Measurements from ENCODE around the gene SBNO2. TPM values are rescaled to one million over a fixed set of nuclear protein-coding genes. Genes with fewer than 3 reads are reported as not detected.
A peak's percentile ranks its signal among the peaks of the same experiment; 100 is the strongest.

SBNO2 gene
- total and polyA plus RNA-seq, 9 of the 15 experiments (the other 6 are each of a cell fraction or from before 2014, with no cell fraction given): 0.01 to 46.2 (median 6.7) TPM

DNA sequence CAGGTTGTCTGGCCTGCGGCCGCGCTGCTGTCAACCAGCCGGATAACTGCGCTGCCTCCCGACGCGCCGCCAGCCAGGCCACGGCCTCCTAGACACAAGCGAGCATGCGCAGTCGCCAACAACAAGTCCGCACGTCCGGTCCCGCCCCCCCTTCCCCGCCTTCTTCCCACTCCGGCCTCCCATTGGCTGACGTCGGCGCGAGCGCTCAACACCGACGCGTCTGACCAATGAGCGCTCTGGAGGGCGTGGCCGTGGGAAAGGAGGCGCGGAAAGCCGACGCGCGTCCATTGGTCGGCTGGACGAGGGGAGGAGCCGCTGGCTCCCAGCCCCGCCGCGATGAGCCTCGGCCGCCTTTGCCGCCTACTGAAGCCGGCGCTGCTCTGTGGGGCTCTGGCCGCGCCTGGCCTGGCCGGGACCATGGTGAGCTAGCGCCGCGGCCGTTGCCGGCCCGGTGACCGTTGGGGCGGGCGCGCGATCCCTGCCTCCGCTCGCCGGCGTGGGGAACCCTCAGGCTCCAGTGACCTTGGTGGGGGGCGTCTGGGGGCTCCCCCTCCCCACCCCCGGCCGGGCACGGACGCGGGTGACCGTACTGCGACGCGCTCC is 70.3 kb downstream of the SBNO2 start, which contains the start of gene GPX4 (continued):
- TF ChIP-seq MTA3 (IDR thresholded peaks at IDR 0.05; ENCODE audit: borderline replicate concordance) (peak; percentile 89; the same call in 1 of the 2 replicates), GATAD2B (IDR thresholded peaks at IDR 0.05; ENCODE audit: borderline replicate concordance) (no peak), U2AF2 (optimal IDR thresholded peaks at IDR 0.05; ENCODE audit: low read depth, low read length) (no peak), FOXP1 (CRISPR knock-in tag; IDR thresholded peaks at IDR 0.05) (no peak; the same call in 1 of the 2 replicates), ZNF586 (CRISPR knock-in tag; conservative IDR thresholded peaks at IDR 0.05) (no peak), ILK (tag; IDR thresholded peaks at IDR 0.05; ENCODE audit: borderline replicate concordance, low read depth) (no peak), BRD4 (IDR thresholded peaks at IDR 0.05) (no peak), ZSCAN32 (CRISPR knock-in tag; IDR thresholded peaks at IDR 0.05) (no peak), ZNF354B (CRISPR knock-in tag; IDR thresholded peaks at IDR 0.05) (no peak), POLR2G (IDR thresholded peaks at IDR 0.05; ENCODE audit: low read depth, low read length) (peak; percentile 100), FOS (IDR thresholded peaks at IDR 0.05; ENCODE audit: extremely low read depth, insufficient read length) (peak; percentile 75)
- TF ChIP-seq, protein P1, sequence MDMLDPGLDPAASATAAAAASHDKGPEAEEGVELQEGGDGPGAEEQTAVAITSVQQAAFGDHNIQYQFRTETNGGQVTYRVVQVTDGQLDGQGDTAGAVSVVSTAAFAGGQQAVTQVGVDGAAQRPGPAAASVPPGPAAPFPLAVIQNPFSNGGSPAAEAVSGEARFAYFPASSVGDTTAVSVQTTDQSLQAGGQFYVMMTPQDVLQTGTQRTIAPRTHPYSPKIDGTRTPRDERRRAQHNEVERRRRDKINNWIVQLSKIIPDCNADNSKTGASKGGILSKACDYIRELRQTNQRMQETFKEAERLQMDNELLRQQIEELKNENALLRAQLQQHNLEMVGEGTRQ (CRISPR knock-in tag; IDR thresholded peaks at IDR 0.05): no peak
- TF ChIP-seq, protein P2, sequence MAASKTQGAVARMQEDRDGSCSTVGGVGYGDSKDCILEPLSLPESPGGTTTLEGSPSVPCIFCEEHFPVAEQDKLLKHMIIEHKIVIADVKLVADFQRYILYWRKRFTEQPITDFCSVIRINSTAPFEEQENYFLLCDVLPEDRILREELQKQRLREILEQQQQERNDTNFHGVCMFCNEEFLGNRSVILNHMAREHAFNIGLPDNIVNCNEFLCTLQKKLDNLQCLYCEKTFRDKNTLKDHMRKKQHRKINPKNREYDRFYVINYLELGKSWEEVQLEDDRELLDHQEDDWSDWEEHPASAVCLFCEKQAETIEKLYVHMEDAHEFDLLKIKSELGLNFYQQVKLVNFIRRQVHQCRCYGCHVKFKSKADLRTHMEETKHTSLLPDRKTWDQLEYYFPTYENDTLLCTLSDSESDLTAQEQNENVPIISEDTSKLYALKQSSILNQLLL (CRISPR knock-in tag; IDR thresholded peaks at IDR 0.05; ENCODE audit: borderline replicate concordance): no peak
- TF ChIP-seq, protein P3, sequence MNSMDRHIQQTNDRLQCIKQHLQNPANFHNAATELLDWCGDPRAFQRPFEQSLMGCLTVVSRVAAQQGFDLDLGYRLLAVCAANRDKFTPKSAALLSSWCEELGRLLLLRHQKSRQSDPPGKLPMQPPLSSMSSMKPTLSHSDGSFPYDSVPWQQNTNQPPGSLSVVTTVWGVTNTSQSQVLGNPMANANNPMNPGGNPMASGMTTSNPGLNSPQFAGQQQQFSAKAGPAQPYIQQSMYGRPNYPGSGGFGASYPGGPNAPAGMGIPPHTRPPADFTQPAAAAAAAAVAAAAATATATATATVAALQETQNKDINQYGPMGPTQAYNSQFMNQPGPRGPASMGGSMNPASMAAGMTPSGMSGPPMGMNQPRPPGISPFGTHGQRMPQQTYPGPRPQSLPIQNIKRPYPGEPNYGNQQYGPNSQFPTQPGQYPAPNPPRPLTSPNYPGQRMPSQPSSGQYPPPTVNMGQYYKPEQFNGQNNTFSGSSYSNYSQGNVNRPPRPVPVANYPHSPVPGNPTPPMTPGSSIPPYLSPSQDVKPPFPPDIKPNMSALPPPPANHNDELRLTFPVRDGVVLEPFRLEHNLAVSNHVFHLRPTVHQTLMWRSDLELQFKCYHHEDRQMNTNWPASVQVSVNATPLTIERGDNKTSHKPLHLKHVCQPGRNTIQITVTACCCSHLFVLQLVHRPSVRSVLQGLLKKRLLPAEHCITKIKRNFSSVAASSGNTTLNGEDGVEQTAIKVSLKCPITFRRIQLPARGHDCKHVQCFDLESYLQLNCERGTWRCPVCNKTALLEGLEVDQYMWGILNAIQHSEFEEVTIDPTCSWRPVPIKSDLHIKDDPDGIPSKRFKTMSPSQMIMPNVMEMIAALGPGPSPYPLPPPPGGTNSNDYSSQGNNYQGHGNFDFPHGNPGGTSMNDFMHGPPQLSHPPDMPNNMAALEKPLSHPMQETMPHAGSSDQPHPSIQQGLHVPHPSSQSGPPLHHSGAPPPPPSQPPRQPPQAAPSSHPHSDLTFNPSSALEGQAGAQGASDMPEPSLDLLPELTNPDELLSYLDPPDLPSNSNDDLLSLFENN (IDR thresholded peaks at IDR 0.05; ENCODE audit: low read depth in 2 of 2, low read length in 2 of 2): 0 out of 4 replicates have a peak, but pooled peaks of 1 of the 2 experiments have one; percentile 47
- TF ChIP-seq, protein P4, sequence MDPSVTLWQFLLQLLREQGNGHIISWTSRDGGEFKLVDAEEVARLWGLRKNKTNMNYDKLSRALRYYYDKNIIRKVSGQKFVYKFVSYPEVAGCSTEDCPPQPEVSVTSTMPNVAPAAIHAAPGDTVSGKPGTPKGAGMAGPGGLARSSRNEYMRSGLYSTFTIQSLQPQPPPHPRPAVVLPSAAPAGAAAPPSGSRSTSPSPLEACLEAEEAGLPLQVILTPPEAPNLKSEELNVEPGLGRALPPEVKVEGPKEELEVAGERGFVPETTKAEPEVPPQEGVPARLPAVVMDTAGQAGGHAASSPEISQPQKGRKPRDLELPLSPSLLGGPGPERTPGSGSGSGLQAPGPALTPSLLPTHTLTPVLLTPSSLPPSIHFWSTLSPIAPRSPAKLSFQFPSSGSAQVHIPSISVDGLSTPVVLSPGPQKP (CRISPR knock-in tag; IDR thresholded peaks at IDR 0.05): no peak
- TF ChIP-seq, protein P5, sequence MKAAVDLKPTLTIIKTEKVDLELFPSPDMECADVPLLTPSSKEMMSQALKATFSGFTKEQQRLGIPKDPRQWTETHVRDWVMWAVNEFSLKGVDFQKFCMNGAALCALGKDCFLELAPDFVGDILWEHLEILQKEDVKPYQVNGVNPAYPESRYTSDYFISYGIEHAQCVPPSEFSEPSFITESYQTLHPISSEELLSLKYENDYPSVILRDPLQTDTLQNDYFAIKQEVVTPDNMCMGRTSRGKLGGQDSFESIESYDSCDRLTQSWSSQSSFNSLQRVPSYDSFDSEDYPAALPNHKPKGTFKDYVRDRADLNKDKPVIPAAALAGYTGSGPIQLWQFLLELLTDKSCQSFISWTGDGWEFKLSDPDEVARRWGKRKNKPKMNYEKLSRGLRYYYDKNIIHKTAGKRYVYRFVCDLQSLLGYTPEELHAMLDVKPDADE (conservative IDR thresholded peaks at IDR 0.05; ENCODE audit: control insufficient read depth, low read depth, low read length): peak; percentile 81
- TF ChIP-seq, protein P6, sequence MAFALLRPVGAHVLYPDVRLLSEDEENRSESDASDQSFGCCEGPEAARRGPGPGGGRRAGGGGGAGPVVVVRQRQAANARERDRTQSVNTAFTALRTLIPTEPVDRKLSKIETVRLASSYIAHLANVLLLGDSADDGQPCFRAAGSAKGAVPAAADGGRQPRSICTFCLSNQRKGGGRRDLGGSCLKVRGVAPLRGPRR (CRISPR knock-in tag; IDR thresholded peaks at IDR 0.05): no peak
